Measurements from ENCODE around the gene SYT17.

The SYT17 gene, protein sequence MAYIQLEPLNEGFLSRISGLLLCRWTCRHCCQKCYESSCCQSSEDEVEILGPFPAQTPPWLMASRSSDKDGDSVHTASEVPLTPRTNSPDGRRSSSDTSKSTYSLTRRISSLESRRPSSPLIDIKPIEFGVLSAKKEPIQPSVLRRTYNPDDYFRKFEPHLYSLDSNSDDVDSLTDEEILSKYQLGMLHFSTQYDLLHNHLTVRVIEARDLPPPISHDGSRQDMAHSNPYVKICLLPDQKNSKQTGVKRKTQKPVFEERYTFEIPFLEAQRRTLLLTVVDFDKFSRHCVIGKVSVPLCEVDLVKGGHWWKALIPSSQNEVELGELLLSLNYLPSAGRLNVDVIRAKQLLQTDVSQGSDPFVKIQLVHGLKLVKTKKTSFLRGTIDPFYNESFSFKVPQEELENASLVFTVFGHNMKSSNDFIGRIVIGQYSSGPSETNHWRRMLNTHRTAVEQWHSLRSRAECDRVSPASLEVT

GRCh38 chr16:19167710-19168370, at the start of gene SYT17:
SYT17 (plus strand) TSS chr16:19168240; CDS start chr16:19168647, 407 bp downstream.
- no peaks in the 10 kb centered on the region for H3K4me1 Mint-ChIP-seq
- H3K27ac Mint-ChIP-seq, result no peak within 1 kb of the TSS
- H3K4me3 Mint-ChIP-seq, result no peak within 1 kb of the TSS
- CTCF ChIA-PET, result interaction anchor here (1.0 kb wide), 1 partner anchor 137 kb away, joined by 3 read pairs; no protein-coding TSS in a partner anchor
- H3K36me3 Mint-ChIP-seq, result no peaks in the 10 kb centered on the region
- DNase-seq, result peak; percentile 30
- peaks cover 5% of the 10 kb centered on the region for H3K9me3 Mint-ChIP-seq
- H3K27me3 Mint-ChIP-seq, result peaks cover 51% of the 10 kb centered on the region

DNA sequence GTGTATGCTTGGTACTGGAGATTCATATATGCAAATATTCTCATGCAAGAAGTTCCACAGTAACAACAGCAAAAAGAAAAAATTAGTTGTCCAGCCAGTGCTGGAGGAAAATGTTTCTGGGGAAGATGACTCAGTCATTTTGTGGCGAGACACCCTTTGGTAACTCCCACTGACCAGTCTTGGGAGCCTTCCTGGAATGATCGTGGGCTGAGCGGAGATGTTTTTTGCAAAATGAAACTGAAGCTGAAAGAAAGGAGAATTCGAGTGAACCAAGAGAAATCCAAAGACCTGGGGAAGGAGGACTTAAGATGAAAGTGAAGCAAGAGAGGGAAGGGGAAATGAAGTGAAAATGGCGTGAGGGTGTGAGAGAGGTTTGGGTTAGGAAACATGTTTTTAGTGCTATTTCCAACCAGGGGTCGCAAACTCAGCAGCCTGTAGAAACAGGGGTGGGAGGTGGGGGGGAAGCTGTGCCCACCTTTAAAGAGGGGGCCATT, 49.1 kb upstream of the SYT17 start:
- no peak overlapping the region for H3K27ac Mint-ChIP-seq
- DNase-seq, result no peak

DNA sequence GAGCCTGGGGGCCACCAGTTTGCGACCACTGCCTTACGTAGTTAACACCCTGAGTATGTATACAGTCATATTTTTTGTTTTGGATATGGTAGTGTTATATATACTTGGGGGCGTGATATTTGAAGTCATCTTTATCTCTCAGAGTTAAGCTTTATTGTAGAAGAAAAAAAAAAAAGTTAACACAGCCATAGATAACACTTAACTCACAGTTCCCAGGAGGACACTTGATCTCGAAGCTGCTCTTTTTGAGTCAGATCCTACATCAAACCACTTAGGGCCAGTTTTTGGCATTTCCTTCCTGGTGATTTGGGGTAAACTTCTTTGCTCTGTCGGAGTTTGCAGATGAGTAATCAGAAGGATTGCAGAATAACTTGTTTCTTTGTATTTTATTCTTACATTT, 48.5 kb upstream of the SYT17 start:
- H3K27me3 Mint-ChIP-seq, result peaks cover 38% of the 10 kb centered on the region
- no peak overlapping the region for H3K4me3 Mint-ChIP-seq
- CTCF ChIA-PET, result interaction anchor here (1.1 kb wide), 1 partner anchor 25 kb away, joined by 3 read pairs; no protein-coding TSS in a partner anchor
- no peaks in the 10 kb centered on the region for H3K9me3 Mint-ChIP-seq
- H3K4me1 Mint-ChIP-seq, result peaks cover 13% of the 10 kb centered on the region
- H3K27ac Mint-ChIP-seq, result no peak overlapping the region
- no peak for DNase-seq
- no peaks in the 10 kb centered on the region for H3K36me3 Mint-ChIP-seq

More for the DNA sequence above, 49.1 kb upstream of the SYT17 start:
- Mint-ChIP-seq H3K36me3 (no peaks in the 10 kb centered on the region), H3K27me3 (peaks cover 44% of the 10 kb centered on the region), H3K4me3 (peak overlapping the region; percentile 2), H3K4me1 (peaks cover 13% of the 10 kb centered on the region), H3K9me3 (no peaks in the 10 kb centered on the region)
- CTCF ChIA-PET, result interaction anchor here (1.1 kb wide), 1 partner anchor 24 kb away, joined by 3 read pairs; no protein-coding TSS in a partner anchor

GRCh38 chr16:19123535-19124178, 44.4 kb upstream of the SYT17 start:
- Mint-ChIP-seq H3K27ac (peak overlapping the region; percentile 21), H3K27me3 (peaks cover 9% of the 10 kb centered on the region), H3K4me1 (peaks cover 9% of the 10 kb centered on the region), H3K4me3 (no peak overlapping the region), H3K9me3 (peaks cover 1% of the 10 kb centered on the region), H3K36me3 (no peaks in the 10 kb centered on the region)
- CTCF ChIA-PET, result no interaction called here
- DNase-seq, result no peak

GRCh38 chr16:19126300-19126699, 41.7 kb upstream of the SYT17 start:
- Mint-ChIP-seq H3K4me1 (peaks cover 12% of the 10 kb centered on the region), H3K27me3 (peaks cover 4% of the 10 kb centered on the region), H3K27ac (no peak overlapping the region), H3K4me3 (no peak overlapping the region), H3K9me3 (peaks cover 1% of the 10 kb centered on the region), H3K36me3 (no peaks in the 10 kb centered on the region)
- CTCF ChIA-PET, result interaction anchor here (0.8 kb wide), 1 partner anchor 9 kb away, joined by 3 read pairs; no protein-coding TSS in a partner anchor
- no peak for DNase-seq

DNA sequence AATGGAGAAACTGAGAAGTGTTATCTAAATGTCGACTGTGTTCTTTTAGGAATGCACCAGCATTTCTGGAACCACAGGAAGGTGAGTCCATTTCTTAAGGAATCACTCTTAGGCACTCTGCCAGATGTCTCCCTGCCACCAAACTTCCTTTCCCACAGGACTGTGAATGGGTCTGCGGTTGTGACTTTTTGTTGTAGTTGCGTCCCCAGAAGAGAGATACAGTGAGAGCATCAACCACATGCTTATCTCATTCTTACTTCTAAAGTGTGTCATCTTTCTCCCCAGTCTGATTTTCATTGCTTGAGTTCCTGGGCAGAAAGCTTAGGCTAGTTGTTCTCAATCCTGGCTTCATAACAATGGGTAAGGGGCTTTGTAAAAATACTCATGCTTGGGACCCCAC, 40.8 kb upstream of the SYT17 start:
- Mint-ChIP-seq H3K27me3 (peaks cover 4% of the 10 kb centered on the region), H3K4me1 (peaks cover 13% of the 10 kb centered on the region), H3K27ac (no peak overlapping the region), H3K9me3 (peaks cover 1% of the 10 kb centered on the region), H3K4me3 (no peak overlapping the region), H3K36me3 (no peaks in the 10 kb centered on the region)
- CTCF ChIA-PET, result interaction anchor here (0.8 kb wide), 1 partner anchor 10 kb away, joined by 3 read pairs; no protein-coding TSS in a partner anchor
- no peak for DNase-seq

DNA sequence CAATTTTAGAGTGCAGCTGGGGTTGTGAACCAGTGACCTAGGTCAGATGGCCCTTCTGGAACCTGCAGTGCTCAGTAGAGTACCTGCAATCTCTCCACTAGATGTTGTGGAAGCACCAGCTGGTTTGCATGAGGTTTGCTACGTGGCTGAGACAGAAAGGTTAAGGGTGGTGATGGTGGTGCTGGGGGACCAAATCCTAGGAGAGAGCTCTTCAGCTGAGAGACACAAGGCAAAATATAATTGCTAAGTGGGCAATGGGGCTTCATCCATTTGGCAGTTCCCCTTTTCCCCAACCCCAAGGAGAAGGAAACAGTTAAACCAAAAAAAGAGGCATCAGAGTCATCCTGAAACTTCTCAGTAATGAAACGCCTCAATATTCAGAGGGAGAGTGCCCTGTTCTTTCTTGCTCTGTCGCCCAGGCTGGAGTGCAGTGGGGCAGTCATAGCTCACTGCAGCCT, 40.3 kb upstream of the SYT17 start:
- peaks cover 13% of the 10 kb centered on the region for H3K4me1 Mint-ChIP-seq
- CTCF ChIA-PET, result no interaction called here
- H3K4me3 Mint-ChIP-seq, result no peak overlapping the region
- peaks cover 2% of the 10 kb centered on the region for H3K27me3 Mint-ChIP-seq
- no peak for DNase-seq
- peaks cover 1% of the 10 kb centered on the region for H3K9me3 Mint-ChIP-seq
- H3K36me3 Mint-ChIP-seq, result no peaks in the 10 kb centered on the region
- no peak overlapping the region for H3K27ac Mint-ChIP-seq

DNA sequence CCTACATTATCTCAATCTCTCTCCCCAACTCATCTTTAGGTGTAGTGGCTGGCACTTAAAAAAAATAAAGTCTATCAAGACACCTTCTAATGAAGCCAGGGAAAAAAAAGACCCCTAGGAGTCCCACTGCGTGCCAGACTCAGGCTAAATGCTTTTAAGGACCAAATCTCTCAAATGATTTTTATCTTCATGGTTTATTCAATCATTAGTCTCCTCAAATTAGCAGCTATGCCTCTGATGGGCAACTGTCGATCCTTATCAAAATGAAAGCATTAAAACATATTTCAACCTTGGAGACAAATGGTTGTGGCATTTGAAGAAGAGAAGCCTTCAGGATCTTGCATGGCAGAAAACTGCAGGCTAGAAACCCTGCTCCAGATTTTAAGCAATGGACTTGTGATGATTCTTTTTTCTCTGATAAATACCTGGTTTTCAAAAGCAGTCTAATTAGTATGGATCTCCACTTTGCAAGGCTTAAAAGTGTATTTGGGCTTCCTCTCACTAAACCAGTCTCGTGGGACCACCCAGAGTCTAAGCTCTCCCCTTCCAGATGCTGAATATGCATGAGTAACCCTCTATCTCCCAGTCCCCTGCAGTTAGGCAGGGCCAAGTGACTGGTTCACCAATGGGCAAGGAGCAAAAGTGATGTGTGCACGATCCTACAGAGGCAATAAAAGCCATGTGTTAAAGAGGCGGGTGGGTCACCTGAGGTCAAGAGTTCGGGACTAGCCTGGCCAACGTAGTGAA, 39.4 kb upstream of the SYT17 start:
- CTCF ChIA-PET, result no interaction called here
- Mint-ChIP-seq H3K36me3 (no peaks in the 10 kb centered on the region), H3K9me3 (peaks cover 1% of the 10 kb centered on the region), H3K27ac (no peak overlapping the region), H3K4me1 (peaks cover 13% of the 10 kb centered on the region), H3K4me3 (no peak overlapping the region), H3K27me3 (no peaks in the 10 kb centered on the region)
- DNase-seq, result no peak

- H3K4me1 Mint-ChIP-seq, result peaks cover 13% of the 10 kb centered on the region
- no peak overlapping the region for H3K27ac Mint-ChIP-seq
- no peak for DNase-seq
- no peak overlapping the region for H3K4me3 Mint-ChIP-seq
- H3K27me3 Mint-ChIP-seq, result no peaks in the 10 kb centered on the region
- H3K36me3 Mint-ChIP-seq, result no peaks in the 10 kb centered on the region
- CTCF ChIA-PET, result interaction anchor here (0.9 to 1.0 kb wide), 2 partner anchors 14 to 44 kb away, joined by 3 to 5 read pairs; no protein-coding TSS in a partner anchor
- H3K9me3 Mint-ChIP-seq, result peaks cover 1% of the 10 kb centered on the region
Measured at GRCh38 chr16:19130385-19130784, 37.7 kb upstream of the SYT17 start.

GRCh38 chr16:19130852-19131824, 36.9 kb upstream of the SYT17 start:
- Mint-ChIP-seq H3K36me3 (no peaks in the 10 kb centered on the region), H3K9me3 (no peaks in the 10 kb centered on the region), H3K27me3 (peaks cover 7% of the 10 kb centered on the region), H3K4me3 (no peak overlapping the region), H3K27ac (no peak overlapping the region), H3K4me1 (peaks cover 13% of the 10 kb centered on the region)
- no peak for DNase-seq
- CTCF ChIA-PET, result interaction anchor here (0.9 to 1.8 kb wide), 4 partner anchors 13 to 49 kb away, joined by 3 to 6 read pairs (median 4); partner anchors contain the start of gene ITPRIPL2

- Mint-ChIP-seq H3K27ac (no peak overlapping the region), H3K4me1 (peaks cover 13% of the 10 kb centered on the region), H3K27me3 (peaks cover 12% of the 10 kb centered on the region), H3K9me3 (no peaks in the 10 kb centered on the region), H3K36me3 (no peaks in the 10 kb centered on the region), H3K4me3 (no peak overlapping the region)
- no peak for DNase-seq
- CTCF ChIA-PET, result interaction anchor here (1.5 to 1.8 kb wide), 2 partner anchors 18 to 48 kb away, joined by 4 to 6 read pairs; partner anchors contain the start of gene ITPRIPL2
Measured at GRCh38 chr16:19131825-19132218, 36.2 kb upstream of the SYT17 start.

GRCh38 chr16:19132255-19132654, 35.8 kb upstream of the SYT17 start:
- H3K27ac Mint-ChIP-seq, result no peak overlapping the region
- peaks cover 13% of the 10 kb centered on the region for H3K4me1 Mint-ChIP-seq
- peaks cover 12% of the 10 kb centered on the region for H3K27me3 Mint-ChIP-seq
- DNase-seq, result no peak
- H3K4me3 Mint-ChIP-seq, result no peak overlapping the region
- no peaks in the 10 kb centered on the region for H3K9me3 Mint-ChIP-seq
- H3K36me3 Mint-ChIP-seq, result no peaks in the 10 kb centered on the region
- CTCF ChIA-PET, result interaction anchor here (1.5 to 1.8 kb wide), 2 partner anchors 18 to 47 kb away, joined by 4 to 6 read pairs; partner anchors contain the start of gene ITPRIPL2

All from activated naive CD4-positive, alpha-beta T cell treated with anti-CD3 and anti-CD28 coated beads, Interleukin-2, amount 10 ng/mL, durations not matched to agents 7 days and 5 days (primary cell).